Hepatocyte (in vitro differentiated cells): ENCODE measurements around the gene DDR1. TPM values are rescaled to one million over a fixed set of nuclear protein-coding genes. Genes with fewer than 3 reads are reported as not detected.

Source experiments
- DNase-seq: peaks from one replicate; pipeline ENCODE4 v3.0.0-alpha.2; 2016; ENCODE audit warnings: low spot score
- H2AFZ ChIP-seq: fragments of 200-600 bp; sonication (generic); 2 replicates; pipeline ENCODE4 v1.6.0; 2016; ENCODE audit warnings: antibody characterized with exemption, mild to moderate bottlenecking
- H3K27ac ChIP-seq: fragments of 200-600 bp; sonication (generic); 2 replicates; pipeline ENCODE4 v1.5.1; 2016; ENCODE audit warnings: mild to moderate bottlenecking
- H3K27me3 ChIP-seq: fragments of 200-600 bp; sonication (generic); 2 replicates; pipeline ENCODE4 v1.6.1; 2016
- H3K36me3 ChIP-seq: fragments of 200-600 bp; sonication (generic); replicated peaks from 2 replicates; pipeline ENCODE4 v1.5.1; 2016; ENCODE audit warnings: low read depth; ENCODE audit not compliant: insufficient read depth
- H3K4me1 ChIP-seq: fragments of 200-600 bp; sonication (generic); 2 replicates; pipeline ENCODE4 v1.5.1; 2016; ENCODE audit warnings: mild to moderate bottlenecking, moderate library complexity; ENCODE audit not compliant: insufficient read depth
- H3K4me2 ChIP-seq: fragments of 200-600 bp; sonication (generic); 2 replicates; pipeline ENCODE4 v1.6.0; 2016
- H3K4me3 ChIP-seq: fragments of 200-600 bp; sonication (generic); 2 replicates; pipeline ENCODE4 v1.5.1; 2016; ENCODE audit warnings: mild to moderate bottlenecking
- H3K79me2 ChIP-seq: fragments of 200-600 bp; sonication (generic); 2 replicates; pipeline ENCODE4 v1.6.0; 2017; ENCODE audit warnings: mild to moderate bottlenecking
- H3K9me2 ChIP-seq: fragments of 200-600 bp; sonication (generic); replicated peaks from 2 replicates; pipeline ENCODE4 v1.6.0; 2017; ENCODE audit warnings: mild to moderate bottlenecking; ENCODE audit not compliant: insufficient read depth
- H3K9me3 ChIP-seq: fragments of 200-600 bp; sonication (generic); 2 replicates; pipeline ENCODE4 v1.5.1; 2016; ENCODE audit warnings: low read depth, mild to moderate bottlenecking
- H4K20me1 ChIP-seq: fragments of 200-600 bp; sonication (generic); 2 replicates; pipeline ENCODE4 v1.6.0; 2016; ENCODE audit warnings: mild to moderate bottlenecking; ENCODE audit not compliant: insufficient read depth, poor library complexity, severe bottlenecking
- EZH2 ChIP-seq: fragments of 200-600 bp; sonication (generic); IDR thresholded peaks from 2 replicates; pipeline ENCODE4 v1.6.1; 2016; ENCODE audit warnings: antibody characterized with exemption, mild to moderate bottlenecking, borderline replicate concordance
- EZH2phosphoT487 ChIP-seq: fragments of 200-600 bp; sonication (generic); IDR thresholded peaks from one replicate; pipeline ENCODE4 v1.6.1; 2018; ENCODE audit warnings: antibody characterized with exemption, mild to moderate bottlenecking, low read depth, moderate library complexity; ENCODE audit not compliant: unreplicated experiment, severe bottlenecking
- WGBS: methylation state at CpG from one replicate; pipeline ENCODE4 v1.1.6; 2016; ENCODE audit warnings: low lambda C conversion rate; ENCODE audit errors: missing lambda C conversion rate; 5-methylcytosine and 5-hydroxymethylcytosine counted together
- polyA plus RNA-seq: library from polyadenylated mRNA; unstranded; fragments of >200 nt; fragmentation: Nextera tagmentation; extraction: Ambion mirVana; gene quantifications from 2 replicates; pipeline ENCODE4 v1.2.1, GENCODE V29; 2016
- total RNA-seq: library from RNA; depleted of rRNA; stranded (reverse); fragments of >200 nt; gene quantifications from 2 replicates; pipeline ENCODE4 v1.2.3, GENCODE V29; 2014
- TF ChIP-seq, protein P1 (sequence below): fragments of 200-600 bp; sonication (generic); IDR thresholded peaks from 2 replicates; pipeline ENCODE4 v1.5.1; 2016; ENCODE audit warnings: antibody characterized with exemption, mild to moderate bottlenecking; ENCODE audit not compliant: poor library complexity

The DDR1 gene
- total and polyA plus RNA-seq, 2 experiments from 2014 or later: 94.4 TPM

DNA sequence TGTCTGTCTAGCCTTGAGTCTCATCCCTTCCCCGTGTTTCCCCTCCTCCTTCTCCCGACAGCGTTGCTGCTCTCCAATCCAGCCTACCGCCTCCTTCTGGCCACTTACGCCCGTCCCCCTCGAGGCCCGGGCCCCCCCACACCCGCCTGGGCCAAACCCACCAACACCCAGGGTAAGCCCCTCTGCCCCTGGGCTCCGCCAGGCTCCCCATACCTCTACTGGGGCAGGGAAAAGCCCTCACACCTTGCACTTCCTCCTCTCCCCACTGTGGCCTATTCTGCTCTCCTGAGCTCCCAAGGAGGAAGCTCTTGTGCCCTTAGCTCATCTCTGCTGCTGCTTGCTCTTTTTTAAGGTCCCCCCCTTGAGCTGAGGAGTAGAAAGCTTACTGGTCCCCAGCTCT, 11.0 kb downstream of the DDR1 start:
- DNase-seq: no peak
- Histone ChIP-seq H3K4me1 (no peaks in the 10 kb centered on the region), H2AFZ (no peak overlapping the region), H3K9me2 (no peaks in the 10 kb centered on the region), H3K27me3 (no peaks in the 10 kb centered on the region), H3K9me3 (no peaks in the 10 kb centered on the region), H3K4me3 (no peak overlapping the region), H4K20me1 (peaks cover 3% of the 10 kb centered on the region), H3K79me2 (peaks cover 12% of the 10 kb centered on the region), H3K36me3 (no peaks in the 10 kb centered on the region), H3K27ac (no peak overlapping the region), H3K4me2 (no peak overlapping the region)
- 95% methylated on average over 9 of the region's 10 CpGs for WGBS
- TF ChIP-seq EZH2phosphoT487: no peak
- TF ChIP-seq, protein P1, sequence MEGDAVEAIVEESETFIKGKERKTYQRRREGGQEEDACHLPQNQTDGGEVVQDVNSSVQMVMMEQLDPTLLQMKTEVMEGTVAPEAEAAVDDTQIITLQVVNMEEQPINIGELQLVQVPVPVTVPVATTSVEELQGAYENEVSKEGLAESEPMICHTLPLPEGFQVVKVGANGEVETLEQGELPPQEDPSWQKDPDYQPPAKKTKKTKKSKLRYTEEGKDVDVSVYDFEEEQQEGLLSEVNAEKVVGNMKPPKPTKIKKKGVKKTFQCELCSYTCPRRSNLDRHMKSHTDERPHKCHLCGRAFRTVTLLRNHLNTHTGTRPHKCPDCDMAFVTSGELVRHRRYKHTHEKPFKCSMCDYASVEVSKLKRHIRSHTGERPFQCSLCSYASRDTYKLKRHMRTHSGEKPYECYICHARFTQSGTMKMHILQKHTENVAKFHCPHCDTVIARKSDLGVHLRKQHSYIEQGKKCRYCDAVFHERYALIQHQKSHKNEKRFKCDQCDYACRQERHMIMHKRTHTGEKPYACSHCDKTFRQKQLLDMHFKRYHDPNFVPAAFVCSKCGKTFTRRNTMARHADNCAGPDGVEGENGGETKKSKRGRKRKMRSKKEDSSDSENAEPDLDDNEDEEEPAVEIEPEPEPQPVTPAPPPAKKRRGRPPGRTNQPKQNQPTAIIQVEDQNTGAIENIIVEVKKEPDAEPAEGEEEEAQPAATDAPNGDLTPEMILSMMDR: no peak
- no peak for TF ChIP-seq EZH2

GRCh38 chr6:30896541-30896940, 12.2 kb downstream of the DDR1 start:
- no peaks in the 10 kb centered on the region for H3K9me3 ChIP-seq
- no peaks in the 10 kb centered on the region for H3K4me1 ChIP-seq
- no peaks in the 10 kb centered on the region for H3K36me3 ChIP-seq
- H3K27me3 ChIP-seq: no peaks in the 10 kb centered on the region
- peaks cover 5% of the 10 kb centered on the region for H3K79me2 ChIP-seq
- TF ChIP-seq EZH2phosphoT487 (no peak), EZH2 (no peak)
- TF ChIP-seq, protein P1: no peak
- no peaks in the 10 kb centered on the region for H3K9me2 ChIP-seq
- H3K4me3 ChIP-seq: no peak overlapping the region
- no peak overlapping the region for H3K4me2 ChIP-seq
- WGBS: 94% methylated on average over 13 of the region's 13 CpGs
- H2AFZ ChIP-seq: no peak overlapping the region
- DNase-seq: no peak
- no peak overlapping the region for H3K27ac ChIP-seq
- H4K20me1 ChIP-seq: no peaks in the 10 kb centered on the region

DNA sequence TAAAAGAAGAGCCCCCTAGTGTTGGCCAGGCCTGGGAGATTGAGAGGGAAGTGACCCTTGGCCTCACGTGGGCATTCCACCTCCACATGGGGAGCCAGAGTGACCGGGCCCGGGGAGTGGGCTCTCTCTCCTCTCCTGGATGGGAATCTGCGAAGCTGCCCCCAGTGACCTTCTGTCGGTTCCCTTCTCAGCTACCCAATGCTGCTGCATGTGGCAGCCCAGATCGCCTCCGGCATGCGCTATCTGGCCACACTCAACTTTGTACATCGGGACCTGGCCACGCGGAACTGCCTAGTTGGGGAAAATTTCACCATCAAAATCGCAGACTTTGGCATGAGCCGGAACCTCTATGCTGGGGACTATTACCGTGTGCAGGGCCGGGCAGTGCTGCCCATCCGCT, 13.6 kb downstream of the DDR1 start:
- Histone ChIP-seq H3K79me2 (no peaks in the 10 kb centered on the region), H2AFZ (no peak overlapping the region), H4K20me1 (no peaks in the 10 kb centered on the region), H3K4me1 (no peaks in the 10 kb centered on the region), H3K4me3 (no peak overlapping the region), H3K36me3 (no peaks in the 10 kb centered on the region), H3K27ac (no peak overlapping the region), H3K9me3 (no peaks in the 10 kb centered on the region), H3K4me2 (no peak overlapping the region), H3K9me2 (no peaks in the 10 kb centered on the region), H3K27me3 (no peaks in the 10 kb centered on the region)
- TF ChIP-seq EZH2 (no peak), EZH2phosphoT487 (no peak)
- TF ChIP-seq, protein P1: no peak
- DNase-seq: no peak
- 91% methylated on average over 16 of the region's 16 CpGs for WGBS

GRCh38 chr6:30898750-30899360, 14.5 kb downstream of the DDR1 start:
- DNase-seq: no peak
- H4K20me1 ChIP-seq: no peaks in the 10 kb centered on the region
- no peak overlapping the region for H2AFZ ChIP-seq
- H3K4me3 ChIP-seq: no peak overlapping the region
- no peak for TF ChIP-seq EZH2
- TF ChIP-seq EZH2phosphoT487: no peak
- TF ChIP-seq, protein P1: no peak
- H3K4me1 ChIP-seq: no peaks in the 10 kb centered on the region
- WGBS: 97% methylated on average over 22 of the region's 23 CpGs
- no peaks in the 10 kb centered on the region for H3K9me3 ChIP-seq
- no peaks in the 10 kb centered on the region for H3K9me2 ChIP-seq
- no peak overlapping the region for H3K27ac ChIP-seq
- H3K27me3 ChIP-seq: no peaks in the 10 kb centered on the region
- no peak overlapping the region for H3K4me2 ChIP-seq
- H3K36me3 ChIP-seq: no peaks in the 10 kb centered on the region
- no peaks in the 10 kb centered on the region for H3K79me2 ChIP-seq
